GM21723 (cell line): ENCODE data around the gene PAQR6.

ENCODE experiments used
- ATAC-seq: cut with Tn5 transposase; IDR thresholded peaks from one replicate; pipeline ENCODE4 v1.9.1; 2021; ENCODE audit warnings: mild to moderate bottlenecking, moderate library complexity; ENCODE audit not compliant: unreplicated experiment

The PAQR6 gene, protein sequence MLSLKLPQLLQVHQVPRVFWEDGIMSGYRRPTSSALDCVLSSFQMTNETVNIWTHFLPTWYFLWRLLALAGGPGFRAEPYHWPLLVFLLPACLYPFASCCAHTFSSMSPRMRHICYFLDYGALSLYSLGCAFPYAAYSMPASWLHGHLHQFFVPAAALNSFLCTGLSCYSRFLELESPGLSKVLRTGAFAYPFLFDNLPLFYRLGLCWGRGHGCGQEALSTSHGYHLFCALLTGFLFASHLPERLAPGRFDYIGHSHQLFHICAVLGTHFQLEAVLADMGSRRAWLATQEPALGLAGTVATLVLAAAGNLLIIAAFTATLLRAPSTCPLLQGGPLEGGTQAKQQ

DNA sequence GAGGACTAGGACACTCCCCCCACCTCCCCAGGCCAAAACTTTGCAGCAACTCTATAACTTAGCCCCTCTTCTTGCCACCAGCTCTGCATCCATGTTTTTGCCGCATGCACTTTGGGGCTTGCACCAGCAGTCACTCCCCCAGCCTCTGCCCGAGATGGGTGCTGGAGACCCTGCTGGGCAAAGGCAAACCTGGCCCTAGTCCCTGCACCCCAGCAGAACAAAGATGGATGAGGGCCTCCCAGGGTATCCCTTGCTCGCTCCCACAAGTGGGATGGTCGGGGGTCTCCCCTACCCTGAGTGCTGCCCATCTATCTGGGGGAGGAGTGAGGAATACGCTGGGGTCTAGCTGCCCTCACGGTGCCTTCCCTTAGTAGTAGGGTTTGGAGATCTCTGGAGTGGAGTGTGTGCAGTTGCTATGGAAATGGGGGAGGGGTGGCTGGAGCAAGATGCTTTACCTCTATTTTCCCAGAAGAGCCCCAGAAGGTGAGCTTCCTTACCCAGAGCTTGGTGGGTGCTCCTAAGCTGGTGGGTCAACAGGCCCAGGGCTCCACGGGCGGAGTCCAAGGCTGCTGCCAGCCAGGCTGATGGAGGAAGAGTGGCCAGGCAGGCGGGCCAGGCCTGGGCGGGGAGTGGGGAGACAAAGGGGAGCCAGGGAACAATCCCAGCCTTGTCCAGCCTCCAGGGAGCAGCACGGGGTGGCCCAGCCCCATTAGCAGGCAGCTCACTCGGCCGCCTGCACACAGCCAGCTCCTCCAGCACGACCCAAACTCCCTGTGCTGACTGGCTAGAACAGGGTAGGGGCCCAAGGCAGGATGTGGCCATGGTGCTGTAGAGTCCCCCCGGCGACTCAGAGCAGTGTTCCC, at the start of gene PAQR6:
Gene PAQR6, minus strand, starts transcription at position 597 of the 863 bp plus-strand sequence. CDS start 1,325 bp downstream, outside the sequence.
- ATAC-seq, result no peak

DNA sequence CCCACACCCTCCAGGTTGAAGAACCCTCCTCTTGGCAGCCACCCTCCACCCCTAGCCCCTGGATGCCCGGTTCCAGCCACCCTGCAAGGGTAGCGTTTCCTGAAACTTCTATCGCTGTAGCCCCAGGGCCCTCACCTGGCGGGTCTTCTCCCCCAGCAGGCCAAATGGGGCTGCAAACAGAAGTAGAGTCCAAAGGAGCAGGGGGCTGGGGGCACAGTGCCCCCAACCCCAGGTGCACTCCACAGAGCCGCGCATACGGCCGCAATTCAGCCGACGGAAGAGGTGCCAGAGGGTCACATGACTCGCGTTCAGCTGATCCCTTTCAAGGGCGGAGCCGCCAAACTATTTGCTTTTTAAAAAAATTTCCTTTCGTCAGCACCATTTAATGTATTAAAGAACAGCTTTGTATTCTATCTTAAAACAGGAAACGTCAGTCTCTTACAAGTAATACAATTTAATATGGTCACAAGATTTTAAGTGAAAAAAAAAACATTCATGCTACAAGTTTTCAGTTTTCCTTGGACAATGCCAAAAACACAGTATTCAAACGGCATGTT, 47.6 kb upstream of the PAQR6 start, which contains the start of gene GLMP:
Gene GLMP, minus strand, starts transcription at position 289 of the 557 bp plus-strand sequence. Its CDS starts 34 bp downstream, at position 255.
- no peak for ATAC-seq

DNA sequence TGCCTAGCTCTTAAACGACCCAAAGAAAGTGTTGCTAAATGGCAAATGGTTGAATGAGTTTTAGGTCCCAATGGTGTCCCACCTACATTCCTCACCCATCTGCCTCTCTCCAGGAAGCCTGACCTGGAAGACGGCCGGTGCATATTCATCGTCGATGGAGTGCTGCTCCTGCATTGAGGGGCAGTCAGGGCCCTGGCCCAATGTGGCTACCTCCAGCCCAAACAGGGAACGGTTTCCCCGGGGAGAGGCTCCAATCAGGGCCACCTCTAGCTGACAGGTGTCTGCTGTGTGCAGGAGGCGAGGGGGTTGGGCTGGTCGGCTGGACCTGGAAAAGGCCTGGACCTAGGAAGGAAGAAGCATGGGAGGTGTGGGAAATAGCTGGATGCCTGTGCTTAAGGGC, 46.0 kb upstream of the PAQR6 start:
- no peak for ATAC-seq

DNA sequence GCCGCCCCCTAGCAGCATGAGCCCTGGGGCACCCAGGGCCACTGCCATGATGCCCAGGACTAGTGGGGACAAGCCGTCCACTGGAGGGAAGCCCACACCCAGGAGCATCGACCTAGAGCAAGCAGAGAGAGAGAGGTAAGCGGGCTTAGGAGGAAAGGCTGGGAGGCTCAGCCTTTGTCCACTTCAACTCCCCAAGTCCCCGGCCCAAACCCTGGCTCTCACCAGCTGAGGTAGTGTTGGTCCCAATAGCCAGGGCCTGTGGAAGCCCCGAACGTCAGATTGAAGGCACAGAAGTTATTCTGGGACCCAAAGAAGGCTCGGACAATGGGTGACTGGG, 45.2 kb upstream of the PAQR6 start:
- ATAC-seq, result no peak

DNA sequence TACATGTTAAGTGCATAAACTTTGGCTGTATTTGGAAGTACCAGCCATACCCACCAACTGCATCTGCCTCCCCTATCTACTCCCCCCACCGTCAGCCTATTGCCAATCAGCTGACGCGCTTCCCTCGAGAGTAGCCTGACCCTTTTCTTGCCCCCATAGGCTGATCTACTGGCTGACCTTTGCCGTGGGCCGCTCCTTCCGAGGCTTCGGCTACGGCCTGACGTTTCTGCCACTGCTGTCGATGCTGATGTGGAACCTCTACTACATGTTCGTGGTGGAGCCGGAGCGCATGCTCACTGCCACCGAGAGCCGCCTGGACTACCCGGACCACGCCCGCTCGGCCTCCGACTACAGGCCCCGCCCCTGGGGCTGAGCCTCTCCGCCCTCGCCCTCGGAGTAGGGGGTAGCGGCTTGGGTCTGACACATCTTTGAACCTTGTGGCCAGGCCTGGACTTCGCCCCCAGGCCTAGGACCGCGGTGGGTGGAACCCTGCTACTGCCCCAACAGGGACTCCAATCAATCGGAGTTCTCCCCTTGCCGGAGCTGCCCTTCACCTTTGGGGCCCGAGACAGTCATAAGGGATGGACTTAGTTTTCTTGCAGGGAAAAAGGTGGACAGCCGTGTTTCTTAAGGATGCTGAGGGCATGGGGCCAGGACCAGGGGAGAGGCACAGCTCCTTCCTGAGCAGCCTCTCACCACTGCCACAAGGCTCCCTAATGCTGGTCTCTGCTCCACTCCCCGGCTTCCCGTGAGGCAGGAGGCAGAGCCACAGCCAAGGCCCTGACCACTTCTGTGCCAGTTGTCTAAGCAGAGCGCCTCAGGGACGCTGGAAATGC, 43.6 kb upstream of the PAQR6 start:
- no peak for ATAC-seq

DNA sequence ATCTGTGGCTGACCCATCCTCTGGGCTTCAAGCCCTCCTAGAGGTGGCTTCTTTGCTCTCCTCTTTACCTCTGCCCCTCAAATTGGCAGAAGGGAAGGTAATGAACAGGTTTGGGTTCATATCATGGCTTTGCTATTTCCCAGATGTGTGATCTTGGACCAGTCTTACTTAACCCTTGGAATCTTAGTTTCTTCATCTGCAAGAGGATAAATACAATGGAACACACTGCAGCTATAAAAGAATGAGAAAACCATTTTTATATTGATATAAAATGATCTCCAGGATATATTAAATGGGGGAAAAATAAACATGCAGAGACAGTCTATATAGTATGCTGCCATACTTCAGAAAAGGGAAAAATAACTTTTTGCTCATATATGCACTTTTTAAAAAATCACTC, 42.0 kb upstream of the PAQR6 start:
- ATAC-seq, result no peak

DNA sequence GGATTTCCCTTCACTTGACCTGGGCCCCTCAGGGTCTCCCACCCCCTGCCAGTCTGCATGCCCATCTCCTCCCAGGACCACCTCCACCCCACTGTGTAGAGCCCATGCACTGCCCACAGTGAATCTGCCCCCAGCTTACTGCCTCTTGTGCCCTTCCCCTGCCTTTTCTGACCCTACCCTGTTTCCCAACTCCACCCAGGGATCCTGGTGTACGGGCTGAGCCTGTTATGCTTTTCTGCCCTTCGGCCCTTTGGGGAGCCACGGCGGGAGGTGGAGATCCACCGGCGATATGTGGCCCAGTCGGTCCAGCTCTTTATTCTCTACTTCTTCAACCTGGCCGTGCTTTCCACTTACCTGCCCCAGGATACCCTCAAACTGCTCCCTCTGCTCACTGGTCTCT, 38.2 kb upstream of the PAQR6 start:
- no peak for ATAC-seq

DNA sequence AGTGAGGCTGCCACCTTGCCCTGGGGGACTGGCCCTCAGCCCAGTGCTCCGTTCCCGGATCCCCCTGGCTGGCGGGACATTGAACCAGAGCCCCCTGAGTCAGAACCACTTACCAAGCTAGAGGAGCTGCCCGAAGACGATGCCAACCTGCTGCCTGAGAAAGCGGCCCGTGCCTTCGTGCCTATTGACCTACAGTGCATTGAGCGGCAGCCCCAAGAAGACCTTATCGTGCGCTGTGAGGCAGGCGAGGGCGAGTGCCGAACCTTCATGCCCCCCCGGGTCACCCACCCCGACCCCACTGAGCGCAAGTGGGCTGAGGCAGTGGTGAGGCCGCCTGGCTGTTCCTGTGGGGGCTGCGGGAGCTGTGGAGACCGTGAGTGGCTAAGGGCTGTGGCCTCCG, 37.6 kb upstream of the PAQR6 start:
- ATAC-seq, result no peak

DNA sequence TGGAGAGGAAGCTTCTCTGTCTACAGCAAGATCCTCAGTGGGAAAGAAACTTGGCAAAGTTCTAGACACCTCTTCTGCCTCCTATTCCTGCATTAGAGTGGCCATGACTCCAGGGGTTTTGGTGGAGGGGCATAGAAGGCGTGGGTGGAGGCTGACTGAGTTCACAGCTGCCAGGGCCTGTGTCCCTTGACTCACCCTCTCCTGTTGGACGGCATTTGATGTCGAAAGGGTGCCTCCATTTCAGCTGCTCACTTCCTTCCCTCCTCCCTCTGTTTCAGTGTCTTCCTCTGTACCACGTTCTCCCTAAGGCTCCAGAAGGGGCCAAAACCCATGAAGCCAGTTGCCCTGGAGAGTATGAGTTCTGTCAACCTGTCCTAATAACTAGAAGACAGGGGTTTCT, 36.9 kb upstream of the PAQR6 start:
- no peak for ATAC-seq

DNA sequence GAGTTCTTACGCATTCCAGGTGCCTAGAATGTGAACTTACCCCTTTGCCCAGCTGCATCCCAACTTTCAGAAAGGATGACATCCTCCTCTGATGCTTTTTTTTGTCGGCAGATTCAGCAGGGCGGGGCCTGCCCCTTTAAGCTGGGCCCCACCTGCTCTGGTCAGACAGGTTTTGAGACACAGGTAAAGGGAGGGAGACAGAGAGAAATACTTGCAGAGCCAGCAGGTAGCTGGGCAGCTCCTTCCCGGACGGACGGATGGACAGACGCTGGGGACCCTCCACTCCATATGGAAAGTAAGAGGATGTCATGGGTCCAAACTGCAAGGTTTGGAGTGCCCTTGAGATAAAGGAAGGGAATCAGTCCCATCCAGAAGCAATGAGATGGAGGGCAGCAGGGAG, 36.3 kb upstream of the PAQR6 start, which contains the start of gene TMEM79:
Gene TMEM79, plus strand, starts transcription at position 214 of the 400 bp plus-strand sequence. CDS start 902 bp downstream, outside the sequence.
- no peak for ATAC-seq

DNA sequence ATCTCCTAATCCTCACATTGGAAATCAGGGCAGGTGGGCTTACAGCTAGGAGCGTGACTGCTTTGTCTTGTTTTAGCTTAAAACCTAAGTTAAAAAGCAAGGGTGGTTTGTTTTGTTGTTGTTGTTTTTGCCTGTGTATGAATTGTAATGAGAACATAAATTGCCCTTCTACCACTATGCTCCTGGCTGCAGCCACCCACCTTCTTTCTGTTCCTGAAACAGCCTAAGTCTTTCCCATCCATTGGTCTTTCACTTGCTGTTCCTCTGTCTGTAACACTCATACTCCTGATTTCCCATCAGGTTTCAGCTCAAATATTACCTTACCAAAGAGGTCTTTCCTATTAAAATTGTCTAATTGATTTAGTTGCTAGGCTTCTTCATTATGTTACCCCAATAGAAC, 35.7 kb upstream of the PAQR6 start:
- ATAC-seq, result no peak

DNA sequence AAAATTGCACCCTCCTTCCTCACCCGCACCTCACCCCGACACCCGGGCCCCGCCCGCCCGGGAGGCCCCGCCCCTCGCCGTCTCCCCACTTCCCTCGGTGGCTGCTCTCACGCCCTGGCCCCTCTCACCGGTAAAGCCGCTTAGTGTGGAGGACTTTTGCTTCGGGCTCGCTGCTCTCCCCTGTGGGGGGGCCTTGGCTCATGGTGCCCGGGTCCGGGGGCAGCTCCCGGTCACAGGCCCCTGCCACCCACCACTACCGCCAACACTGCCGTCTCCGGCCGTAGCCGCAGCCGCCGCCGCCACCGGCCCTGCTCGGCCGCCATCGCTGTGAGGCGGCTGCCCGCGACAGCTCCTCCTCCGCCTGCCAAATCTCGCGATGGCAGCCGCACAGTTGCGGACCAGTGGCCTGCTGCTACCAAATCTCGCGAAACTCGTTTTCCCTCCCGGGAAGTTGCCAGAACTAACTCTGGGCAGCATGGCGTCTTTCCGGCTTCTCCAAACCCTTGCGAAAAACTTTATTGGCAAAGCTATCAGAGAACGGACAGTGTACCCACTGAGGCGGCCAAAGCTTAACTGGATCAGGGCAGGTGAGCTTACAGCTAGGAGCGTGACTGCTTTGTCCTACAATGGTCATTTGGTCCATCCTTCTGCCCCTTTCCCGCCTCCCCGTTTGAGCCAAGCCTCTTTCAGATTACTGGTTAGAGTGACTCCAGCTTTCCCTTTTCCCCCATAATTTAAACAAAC, 34.8 kb upstream of the PAQR6 start, which contains the start of gene SMG5:
Gene SMG5, minus strand, starts transcription at position 347 of the 744 bp plus-strand sequence. Its CDS starts 145 bp downstream, at position 202.
- peak; percentile 78 for ATAC-seq

DNA sequence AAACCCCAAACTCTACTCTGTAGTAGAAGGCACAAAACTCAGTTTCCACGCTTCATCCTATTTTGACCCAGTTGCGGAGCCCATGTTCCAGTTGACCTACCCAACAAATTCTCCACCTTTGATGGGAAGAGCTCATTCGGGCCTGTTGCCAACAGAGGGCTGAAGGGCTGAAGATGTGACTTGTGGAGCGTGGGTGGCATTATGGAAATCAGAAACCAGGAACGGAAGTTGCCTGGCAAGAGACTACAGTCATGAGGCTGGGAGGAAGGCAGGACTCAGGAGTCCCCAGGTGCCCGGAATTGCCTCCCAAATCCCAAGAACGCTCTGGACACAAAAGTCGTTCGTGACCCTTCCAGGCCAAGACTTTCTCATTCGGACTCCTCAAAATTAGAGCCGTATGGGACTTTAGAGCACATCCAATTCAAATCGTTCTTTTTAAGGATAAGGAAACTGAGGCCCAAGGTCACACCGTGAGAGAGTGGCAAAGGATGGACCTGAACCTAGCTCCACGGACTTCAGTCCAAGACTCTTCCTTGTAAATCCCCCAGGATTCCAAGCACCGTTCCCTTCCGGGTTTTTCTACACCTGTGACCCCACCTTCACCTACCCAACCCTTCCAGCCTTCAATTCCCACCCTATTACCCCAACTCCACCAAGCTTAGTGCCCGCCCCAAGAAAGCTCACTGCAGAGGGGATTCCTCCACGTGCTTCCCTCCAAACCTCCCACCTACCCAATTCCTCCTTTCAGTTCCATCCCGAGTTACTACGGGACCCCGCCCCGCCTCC, 34.0 kb upstream of the PAQR6 start:
- peak; percentile 8 for ATAC-seq

DNA sequence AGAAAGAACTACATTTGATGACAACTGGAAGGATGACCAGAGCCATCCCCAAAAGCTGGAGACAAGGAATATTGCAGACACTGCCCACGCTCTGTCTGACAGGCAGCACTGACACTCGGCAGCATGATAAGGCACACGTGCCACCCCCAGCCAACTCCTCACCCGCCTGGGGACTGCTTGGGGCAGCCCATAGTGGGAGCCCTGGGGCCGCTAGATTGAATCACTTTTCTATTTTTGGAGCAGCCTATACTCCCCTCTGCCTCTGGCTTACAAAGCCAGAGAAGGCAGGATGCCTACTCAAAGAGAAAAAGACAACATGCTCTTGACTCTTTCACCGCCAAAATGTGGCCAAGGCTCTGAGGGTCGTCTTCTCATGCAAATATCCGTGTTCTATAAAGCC, 33.4 kb upstream of the PAQR6 start:
- ATAC-seq, result peak; percentile 58

DNA sequence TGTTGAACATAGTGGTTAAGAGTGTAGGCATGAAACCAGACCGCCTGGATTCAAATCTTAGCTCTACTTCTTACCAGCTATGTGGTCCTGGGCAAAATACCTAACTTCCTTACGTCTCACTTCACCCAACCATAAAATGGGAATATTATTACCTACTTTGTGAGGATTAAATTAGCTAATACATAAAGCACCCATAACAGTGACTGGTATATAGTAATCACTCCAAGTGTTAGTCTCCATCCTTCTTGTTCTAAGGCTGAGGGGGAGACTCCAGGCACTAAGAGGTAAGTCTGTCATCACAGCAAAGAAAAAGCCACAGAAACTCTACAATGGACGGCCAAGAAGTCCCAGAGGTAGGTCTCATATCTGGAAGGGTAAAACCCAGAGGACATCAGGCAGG, 32.0 kb upstream of the PAQR6 start:
- no peak for ATAC-seq

DNA sequence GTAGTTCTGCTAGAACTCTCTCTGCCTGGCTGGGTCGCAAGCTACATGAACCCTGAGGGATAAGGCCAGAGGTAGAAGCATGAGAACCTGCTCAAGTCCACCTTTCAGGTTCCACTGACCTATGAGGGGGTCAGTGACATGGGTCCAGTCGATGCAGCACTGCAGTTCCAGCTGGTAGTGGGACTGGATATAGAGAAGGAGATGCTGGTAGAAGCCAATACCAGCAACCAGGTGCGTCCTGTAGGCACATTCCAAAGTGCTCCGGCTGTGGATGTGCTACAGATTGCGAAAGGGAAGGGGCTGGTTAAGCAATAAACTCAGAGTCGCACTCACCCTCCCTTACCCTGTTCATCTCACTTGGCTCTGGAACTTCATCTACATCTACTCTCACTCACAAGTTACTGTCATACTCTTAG, 29.1 kb upstream of the PAQR6 start:
- no peak for ATAC-seq

DNA sequence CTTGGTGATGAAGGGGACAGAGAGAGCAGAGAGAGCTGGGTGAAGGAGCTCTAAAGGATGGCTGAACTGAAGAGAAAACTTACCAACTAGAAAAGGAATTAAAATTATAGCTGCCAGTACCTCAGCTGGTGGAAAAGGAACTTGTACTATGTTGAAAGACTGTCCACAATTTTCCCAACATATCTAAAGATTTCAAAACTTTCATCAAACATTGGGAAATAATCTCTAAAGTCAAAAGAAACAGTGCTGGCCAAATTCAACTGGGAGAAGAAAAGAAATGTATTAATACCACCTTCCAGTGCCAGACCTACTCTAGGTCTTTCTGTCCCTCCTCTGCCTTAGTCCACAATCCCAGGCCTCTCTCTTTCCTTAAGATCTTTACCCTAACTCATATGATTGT, 28.7 kb upstream of the PAQR6 start:
- ATAC-seq, result no peak

DNA sequence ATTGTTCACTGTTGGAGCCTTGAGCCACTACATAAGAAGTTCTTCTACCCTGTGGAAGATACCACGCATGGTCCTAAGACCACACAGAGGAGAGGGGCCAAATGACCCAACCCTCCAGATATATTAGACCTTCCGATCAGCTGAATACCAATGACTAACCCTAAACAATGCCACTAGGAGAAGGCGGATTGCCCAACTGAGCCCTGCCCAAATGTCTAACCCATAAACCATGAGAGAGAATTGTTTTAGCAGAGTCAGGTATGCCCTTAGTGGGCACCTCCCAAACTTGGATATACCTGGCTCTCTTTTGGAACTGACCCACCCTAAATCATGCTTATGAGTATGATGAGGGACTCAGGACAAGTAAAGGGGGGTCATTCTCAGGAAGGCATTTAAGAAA, 22.5 kb upstream of the PAQR6 start:
- ATAC-seq, result no peak

DNA sequence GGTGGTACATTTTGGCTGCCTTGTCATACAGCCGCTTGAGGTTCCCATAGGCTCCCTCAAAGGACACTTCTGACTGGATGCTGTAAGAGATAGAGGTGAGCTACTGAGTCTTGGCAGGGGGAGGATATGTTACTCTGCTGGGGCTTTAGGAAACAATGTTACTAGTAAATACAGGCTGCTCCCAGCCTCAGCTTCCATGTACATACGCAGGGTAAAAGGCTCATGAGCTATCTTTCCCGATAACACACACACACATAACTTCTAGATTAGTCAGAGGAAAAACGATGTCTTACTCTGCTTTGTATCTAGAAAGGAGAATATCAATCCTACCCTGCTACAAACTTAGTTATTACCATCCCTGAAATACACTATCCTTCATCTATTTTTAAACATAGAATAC, 20.5 kb upstream of the PAQR6 start:
- no peak for ATAC-seq
